NCI-H1048 (cell line): ENCODE results near the gene VARS1.
"Not testable (repeated sequence)": the region's sequence is repeated elsewhere in the genome, so short reads cannot be mapped to it uniquely, and the experiment has no call there.

ENCODE experiments used
- DNase-seq: peaks from one replicate; lab custom pipeline; 2025; lab: John Stamatoyannopoulos, UW

Gene VARS1

DNA sequence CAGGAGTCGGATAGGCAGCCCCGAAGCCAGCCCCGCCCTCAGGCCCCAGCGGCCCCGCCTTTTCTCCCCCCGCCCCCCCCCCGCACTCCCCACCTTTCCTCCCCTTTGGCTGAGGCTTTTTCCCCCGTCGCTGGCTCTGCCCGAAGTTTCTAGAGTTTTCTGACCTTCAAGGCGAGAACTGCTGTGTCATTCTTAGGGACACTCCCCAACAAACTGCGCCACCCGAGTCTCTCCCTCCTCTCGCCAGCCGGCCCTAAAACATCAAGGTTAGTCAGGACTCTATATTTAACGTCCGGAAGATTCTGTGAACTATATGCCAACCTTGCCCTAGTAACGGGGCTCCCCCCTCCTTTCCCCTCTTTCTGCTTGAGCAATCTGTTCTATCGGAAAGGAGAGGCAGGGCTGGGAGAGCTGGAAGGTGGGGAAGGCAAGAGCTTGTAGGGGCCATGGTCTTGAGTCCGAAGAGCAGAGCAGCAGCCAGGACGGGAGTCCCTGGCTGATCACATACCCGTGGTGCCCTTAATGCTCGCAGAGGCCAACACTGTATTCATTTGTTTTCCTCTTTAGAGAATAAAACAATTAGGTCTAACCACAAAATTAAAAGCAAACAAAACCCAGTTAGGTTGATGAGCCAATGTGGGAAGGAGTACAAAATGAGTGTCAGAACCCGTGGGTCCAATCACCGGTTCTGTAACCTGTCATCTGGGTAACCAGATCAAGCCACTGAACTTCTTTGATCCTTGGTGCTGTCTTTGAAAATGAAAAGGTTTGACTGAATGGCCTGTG is 26.7 kb upstream of the VARS1 start:
- DNase-seq: no peak

GRCh38 chr6:31821301-31822035 is 25.9 kb upstream of the VARS1 start:
- DNase-seq: no peak

GRCh38 chr6:31820399-31820798 is 24.8 kb upstream of the VARS1 start:
- not testable (repeated sequence) for DNase-seq

DNA sequence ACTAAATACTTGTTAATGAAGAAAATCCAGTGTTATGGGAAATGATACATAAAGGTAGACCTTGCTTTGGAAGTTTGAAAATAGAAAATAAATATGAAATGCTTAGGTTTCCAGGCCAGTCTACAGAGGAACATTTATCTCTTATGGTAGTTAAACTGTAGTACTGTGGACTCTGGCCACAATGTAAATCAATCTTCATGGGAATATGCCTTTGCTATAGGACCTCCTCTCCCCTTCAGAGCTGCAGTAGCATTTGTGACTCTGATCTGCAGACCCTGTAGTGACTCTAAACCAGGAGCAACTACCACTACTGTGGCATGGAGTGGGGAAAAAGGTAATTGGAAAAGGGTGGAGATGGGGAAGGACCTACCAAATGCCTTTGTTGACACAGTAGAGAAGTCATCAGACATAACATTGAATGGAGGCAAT is 24.3 kb upstream of the VARS1 start:
- DNase-seq: no peak

GRCh38 chr6:31817929-31818511 is 22.5 kb upstream of the VARS1 start:
- not testable (repeated sequence) for DNase-seq

DNA sequence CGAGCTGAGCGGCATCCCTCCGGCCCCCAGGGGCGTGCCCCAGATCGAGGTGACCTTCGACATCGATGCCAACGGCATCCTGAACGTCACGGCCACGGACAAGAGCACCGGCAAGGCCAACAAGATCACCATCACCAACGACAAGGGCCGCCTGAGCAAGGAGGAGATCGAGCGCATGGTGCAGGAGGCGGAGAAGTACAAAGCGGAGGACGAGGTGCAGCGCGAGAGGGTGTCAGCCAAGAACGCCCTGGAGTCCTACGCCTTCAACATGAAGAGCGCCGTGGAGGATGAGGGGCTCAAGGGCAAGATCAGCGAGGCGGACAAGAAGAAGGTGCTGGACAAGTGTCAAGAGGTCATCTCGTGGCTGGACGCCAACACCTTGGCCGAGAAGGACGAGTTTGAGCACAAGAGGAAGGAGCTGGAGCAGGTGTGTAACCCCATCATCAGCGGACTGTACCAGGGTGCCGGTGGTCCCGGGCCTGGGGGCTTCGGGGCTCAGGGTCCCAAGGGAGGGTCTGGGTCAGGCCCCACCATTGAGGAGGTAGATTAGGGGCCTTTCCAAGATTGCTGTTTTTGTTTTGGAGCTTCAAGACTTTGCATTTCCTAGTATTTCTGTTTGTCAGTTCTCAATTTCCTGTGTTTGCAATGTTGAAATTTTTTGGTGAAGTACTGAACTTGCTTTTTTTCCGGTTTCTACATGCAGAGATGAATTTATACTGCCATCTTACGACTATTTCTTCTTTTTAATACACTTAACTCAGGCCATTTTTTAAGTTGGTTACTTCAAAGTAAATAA is 21.8 kb upstream of the VARS1 start:
- not testable (repeated sequence) for DNase-seq

DNA sequence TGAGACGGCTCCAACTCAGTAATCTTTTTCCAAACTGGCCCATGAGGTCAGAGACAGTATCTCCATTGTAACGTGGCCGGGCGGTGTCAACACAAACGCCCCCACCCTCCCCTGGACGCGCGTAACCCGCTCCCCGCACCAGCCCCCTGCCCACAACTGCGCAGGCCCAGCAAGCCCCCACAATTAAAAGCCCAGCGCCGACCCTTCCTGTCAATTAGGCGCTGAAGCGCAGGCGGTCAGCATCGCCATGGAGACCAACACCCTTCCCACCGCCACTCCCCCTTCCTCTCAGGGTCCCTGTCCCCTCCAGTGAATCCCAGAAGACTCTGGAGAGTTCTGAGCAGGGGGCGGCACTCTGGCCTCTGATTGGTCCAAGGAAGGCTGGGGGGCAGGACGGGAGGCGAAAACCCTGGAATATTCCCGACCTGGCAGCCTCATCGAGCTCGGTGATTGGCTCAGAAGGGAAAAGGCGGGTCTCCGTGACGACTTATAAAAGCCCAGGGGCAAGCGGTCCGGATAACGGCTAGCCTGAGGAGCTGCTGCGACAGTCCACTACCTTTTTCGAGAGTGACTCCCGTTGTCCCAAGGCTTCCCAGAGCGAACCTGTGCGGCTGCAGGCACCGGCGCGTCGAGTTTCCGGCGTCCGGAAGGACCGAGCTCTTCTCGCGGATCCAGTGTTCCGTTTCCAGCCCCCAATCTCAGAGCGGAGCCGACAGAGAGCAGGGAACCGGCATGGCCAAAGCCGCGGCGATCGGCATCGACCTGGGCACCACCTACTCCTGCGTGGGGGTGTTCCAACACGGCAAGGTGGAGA is 19.7 kb upstream of the VARS1 start, which contains the start of the genes HSPA1A and HSPA1L:
Gene HSPA1A, plus strand, starts transcription at position 519 of the 814 bp plus-strand sequence. Its CDS starts 214 bp downstream, at position 733.
Gene HSPA1L, minus strand, starts transcription at position 259 of the 814 bp plus-strand sequence. CDS start 3,311 bp downstream, outside the sequence.
- DNase-seq: no peak

- no peak for DNase-seq
Measured at GRCh38 chr6:31814677-31815024, 19.1 kb upstream of the VARS1 start.

DNA sequence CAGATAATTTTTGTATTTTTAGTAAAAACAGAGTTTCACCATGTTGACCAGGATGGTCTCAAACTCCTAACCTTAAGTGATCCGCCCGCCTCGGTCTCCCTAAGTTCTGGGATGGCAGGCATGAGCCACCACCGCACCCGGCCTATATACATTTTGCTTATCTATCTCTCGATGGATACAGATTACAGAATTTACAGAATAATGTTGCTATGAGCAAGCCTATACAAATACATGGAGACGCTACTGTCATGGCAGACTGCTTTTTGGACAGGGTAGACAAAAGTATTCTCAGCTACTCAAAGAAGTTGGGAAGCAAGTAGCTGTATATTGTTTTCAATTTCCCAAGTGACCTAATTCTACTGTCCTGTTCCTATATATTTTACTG is 17.9 kb upstream of the VARS1 start:
- no peak for DNase-seq

DNA sequence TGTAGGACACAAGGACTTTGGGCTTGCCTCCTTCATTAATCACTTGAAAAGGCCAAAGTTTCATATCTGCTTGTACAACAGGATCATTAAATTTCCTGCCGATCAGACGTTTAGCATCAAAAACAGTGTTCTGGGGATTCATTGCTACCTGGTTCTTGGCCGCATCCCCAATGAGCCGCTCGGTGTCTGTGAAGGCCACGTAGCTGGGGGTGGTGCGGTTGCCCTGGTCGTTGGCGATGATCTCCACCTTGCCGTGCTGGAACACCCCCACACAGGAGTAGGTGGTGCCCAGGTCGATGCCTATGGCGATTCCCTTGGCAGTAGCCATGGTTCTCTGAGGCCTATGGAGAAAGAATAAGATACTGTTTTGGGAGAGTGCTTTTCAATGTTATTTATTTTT is 16.1 kb upstream of the VARS1 start:
- DNase-seq: no peak

- not testable (repeated sequence) for DNase-seq
Measured at GRCh38 chr6:31808599-31808998, 13.0 kb upstream of the VARS1 start.

DNA sequence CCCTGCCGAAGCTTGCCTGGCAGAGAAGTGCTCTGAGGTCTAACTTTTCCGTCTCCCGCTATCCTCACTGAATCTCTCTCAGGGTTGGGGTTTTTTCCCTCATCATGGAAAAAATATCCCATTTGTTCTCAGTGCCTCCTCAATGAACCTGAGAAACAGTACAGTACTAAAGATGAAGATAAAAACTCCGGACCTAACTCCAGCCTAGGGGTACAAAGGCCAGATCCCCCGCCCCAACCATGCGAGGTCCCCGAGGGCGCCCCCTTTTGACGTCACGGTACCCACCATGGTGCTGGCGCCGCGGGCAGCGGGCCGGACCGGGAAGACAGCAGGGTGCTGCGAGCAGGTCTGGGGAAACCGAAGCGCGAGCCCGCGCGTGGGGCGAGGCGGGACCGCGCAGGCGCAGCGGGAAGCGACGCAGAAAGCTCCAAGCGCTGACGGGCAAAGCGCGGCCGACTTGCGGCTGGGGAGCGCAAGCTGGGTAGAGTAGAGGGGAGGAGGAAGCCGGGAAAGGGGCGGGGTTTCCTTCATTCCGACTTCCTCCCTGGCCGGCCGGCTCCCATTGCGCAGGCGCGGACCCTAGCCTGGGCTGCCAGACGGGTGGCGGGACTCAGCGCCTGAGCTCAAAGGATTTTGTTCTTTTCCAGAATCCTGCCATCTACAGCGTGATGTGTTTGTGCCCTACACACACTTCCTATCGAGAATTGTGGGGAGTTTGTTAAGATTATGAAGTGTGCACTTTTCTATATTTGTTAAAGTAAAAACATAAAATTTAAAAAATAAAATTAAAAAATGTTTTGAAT is 11.1 kb upstream of the VARS1 start, which contains the start of gene LSM2:
Gene LSM2, minus strand, starts transcription at position 497 of the 803 bp plus-strand sequence. Its CDS starts 209 bp downstream, at position 288.
- DNase-seq: peak; percentile 91

DNA sequence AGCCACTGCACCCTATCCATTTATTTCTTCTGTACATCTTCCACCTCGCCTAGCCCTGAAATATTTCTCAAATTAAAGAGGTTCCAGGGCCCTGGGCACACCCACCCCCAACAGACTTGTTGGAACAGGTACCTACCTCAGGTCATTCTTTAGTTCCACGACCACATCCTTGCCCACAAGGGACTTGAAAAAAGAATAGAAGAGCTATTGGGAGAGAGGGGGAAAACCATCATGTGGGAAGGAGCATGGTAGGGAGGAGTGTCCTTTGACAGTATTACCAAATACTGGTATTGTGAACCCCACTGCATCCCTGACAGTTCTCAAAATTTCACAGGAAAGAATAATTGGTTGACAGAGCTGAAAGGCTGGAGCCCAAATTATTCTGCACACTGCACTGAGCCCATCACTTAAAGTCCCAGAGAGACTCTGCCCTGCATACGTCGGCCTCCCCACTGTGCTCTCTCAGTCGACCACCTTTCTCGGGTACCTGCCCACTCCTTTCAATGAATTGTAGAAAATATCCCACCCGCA is 10.5 kb upstream of the VARS1 start:
- no peak for DNase-seq

DNA sequence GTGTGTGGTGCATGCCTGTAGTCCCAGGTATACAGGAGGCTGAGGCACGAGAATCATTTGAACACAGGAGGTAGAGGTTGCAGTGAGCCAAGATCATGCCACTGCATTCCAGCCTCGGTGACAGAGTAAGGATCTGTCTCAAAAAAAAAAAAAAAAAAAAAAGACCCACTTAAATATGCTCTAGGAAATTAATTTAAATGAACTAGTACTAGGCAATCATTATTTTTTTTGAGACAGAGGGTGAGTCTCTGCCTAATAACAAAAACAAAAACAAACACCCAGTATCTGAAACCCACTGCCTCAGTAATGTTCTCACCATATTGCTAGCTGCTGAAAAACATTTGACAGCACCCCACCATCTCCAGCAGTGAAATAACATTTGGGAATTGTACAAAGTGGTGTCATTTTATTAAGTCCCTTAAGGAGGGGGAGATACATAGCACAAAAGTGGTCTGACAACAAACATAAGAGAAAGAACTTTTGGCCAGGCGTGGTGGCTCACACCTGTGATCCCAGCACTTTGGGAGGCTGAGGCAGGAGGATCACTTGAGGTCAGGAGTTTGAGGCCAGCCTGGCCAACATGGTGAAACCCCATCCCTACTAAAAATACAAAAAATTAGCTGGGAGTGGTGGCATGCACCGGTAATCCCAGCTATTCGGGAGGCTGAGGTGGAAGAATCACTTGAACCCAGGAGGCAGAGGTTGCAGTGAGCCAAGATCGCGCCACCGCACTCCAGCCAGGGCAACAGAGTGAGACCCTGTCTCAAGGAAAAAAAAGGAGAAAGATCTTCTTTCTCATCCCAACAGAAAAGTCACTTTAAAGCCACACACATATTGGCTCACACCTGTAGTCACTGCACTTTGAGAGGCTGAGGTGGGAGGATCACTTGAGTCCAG is 5.7 kb upstream of the VARS1 start:
- not testable (repeated sequence) for DNase-seq

GRCh38 chr6:31799781-31800180 is 4.2 kb upstream of the VARS1 start:
- DNase-seq: no peak

DNA sequence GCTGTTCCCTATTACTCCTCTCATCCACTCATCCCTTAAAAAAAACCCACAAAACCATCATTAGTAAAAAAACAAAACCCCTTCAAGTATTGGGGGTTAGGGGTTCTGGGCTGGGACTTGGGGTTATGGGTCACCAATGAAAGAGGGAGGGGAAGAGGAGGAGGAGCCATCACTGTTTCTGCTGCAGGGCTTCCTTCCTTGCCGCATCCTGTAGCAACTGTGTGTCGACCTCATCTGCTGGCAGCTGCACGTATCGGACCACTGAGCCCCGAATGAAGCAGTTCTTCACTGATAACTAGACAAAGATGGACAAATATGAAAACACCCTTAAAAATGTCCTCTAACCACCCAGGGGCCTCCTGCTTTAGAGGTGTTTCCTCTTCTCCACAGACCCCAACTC is 2.0 kb upstream of the VARS1 start:
- DNase-seq: no peak

GRCh38 chr6:31796993-31797385 is 1.4 kb upstream of the VARS1 start:
- no peak for DNase-seq

- DNase-seq: no peak
Measured at GRCh38 chr6:31794866-31795615, 511 bp downstream of the VARS1 start.
